D721Med (cell line): Measurements from ENCODE around the gene XBP1.
"Not testable (repeated sequence)": the region's sequence is repeated elsewhere in the genome, so short reads cannot be mapped to it uniquely, and the experiment has no call there.

Experiments used
- DNase-seq: peaks from one replicate; pipeline ENCODE4 v3.0.0; 2011; ENCODE audit warnings: low spot score; ENCODE audit not compliant: insufficient read length
- FAIRE-seq: peaks from 2 replicates; lab custom pipeline; 2011; peaks lifted over from hg19 to GRCh38; lab: Jason Lieb, UNC
- TF ChIP-seq, protein P1 (sequence below): IDR thresholded peaks from 2 replicates; pipeline ENCODE4 v1.5.1; 2012; ENCODE audit warnings: mild to moderate bottlenecking, control low read depth; ENCODE audit not compliant: insufficient read depth; ENCODE audit errors: missing control alignments

The XBP1 gene

DNA sequence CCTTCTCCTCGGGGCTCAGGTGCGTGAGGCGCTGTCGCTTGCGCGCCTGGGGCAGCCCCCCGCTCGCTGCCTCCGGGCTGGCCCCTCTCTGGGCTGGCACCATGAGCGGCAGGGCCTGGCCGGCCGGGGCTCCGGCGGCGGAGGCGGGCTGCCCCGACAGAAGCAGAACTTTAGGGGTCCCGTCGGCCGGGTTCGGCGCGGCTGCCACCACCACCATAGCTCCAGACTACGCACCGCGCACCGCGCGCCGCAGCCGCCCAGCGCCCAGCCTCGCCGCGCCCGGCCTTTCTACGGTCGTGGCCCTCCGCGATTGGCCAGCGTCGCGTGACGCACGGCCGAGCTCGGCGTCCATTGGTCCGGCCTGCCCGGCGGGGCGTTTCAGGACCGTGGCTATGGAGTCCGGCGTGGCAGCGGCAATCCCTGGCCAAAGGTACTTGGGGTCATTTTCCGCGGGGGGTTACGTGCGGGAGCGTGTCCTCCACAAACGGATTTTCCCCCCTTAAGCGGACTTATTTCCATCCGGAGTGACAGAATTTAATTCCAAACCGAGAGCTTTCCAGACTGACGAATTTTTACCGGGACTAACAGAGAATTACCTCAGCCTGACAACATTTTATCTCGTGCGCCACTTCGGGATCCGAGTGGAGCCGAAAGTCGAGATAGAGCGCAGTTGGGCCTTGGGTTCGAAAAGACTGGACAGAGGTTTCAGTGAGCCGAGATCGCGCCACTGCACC lies at the start of gene XBP1:
Gene XBP1, minus strand, starts transcription at position 262 of the 734 bp plus-strand sequence.
- FAIRE-seq (no peak), DNase-seq (peak; percentile 72)
- TF ChIP-seq, protein P1, sequence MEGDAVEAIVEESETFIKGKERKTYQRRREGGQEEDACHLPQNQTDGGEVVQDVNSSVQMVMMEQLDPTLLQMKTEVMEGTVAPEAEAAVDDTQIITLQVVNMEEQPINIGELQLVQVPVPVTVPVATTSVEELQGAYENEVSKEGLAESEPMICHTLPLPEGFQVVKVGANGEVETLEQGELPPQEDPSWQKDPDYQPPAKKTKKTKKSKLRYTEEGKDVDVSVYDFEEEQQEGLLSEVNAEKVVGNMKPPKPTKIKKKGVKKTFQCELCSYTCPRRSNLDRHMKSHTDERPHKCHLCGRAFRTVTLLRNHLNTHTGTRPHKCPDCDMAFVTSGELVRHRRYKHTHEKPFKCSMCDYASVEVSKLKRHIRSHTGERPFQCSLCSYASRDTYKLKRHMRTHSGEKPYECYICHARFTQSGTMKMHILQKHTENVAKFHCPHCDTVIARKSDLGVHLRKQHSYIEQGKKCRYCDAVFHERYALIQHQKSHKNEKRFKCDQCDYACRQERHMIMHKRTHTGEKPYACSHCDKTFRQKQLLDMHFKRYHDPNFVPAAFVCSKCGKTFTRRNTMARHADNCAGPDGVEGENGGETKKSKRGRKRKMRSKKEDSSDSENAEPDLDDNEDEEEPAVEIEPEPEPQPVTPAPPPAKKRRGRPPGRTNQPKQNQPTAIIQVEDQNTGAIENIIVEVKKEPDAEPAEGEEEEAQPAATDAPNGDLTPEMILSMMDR, result no peak

DNA sequence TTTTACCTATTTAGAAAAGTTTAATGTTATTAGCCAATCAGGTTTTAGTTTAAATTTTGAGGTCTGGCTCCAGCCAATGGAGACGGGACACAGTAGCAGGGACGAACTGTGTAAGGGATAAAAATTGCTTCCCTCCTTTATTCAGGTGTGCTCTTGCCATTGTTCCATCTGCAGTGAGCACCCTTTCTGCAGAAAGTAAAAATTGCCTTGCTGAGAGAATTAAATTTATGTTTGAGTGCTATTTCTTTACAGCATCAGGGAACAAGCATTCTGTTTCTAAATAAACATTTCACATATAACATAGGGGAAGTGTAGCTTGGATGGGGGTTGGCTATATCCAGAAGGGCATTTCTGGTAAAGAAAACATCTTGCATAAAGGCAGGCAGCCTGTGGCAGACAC lies 46.6 kb upstream of the XBP1 start:
- FAIRE-seq (no peak), DNase-seq (no peak)
- TF ChIP-seq, protein P1, result no peak

DNA sequence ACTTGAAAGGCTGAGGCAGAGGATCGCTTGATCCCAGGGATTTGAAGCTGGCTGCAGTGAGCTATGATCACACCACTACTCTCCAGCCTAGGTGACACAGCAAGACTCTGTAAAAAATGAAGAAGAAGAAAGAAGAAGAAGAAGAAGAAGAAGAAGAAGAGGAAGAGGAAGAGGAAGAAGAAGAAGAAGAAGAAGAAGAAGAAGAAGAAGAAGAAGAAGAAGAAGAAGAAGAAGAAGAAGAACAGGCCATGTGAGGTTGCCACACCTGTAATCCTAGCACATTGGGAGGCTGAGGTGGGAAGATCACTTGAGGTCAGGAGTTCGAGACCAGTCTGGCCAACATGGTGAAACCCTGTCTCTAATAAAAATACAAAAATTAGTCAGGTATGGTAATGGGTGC lies 43.9 kb upstream of the XBP1 start:
- DNase-seq, FAIRE-seq: not testable (repeated sequence)

DNA sequence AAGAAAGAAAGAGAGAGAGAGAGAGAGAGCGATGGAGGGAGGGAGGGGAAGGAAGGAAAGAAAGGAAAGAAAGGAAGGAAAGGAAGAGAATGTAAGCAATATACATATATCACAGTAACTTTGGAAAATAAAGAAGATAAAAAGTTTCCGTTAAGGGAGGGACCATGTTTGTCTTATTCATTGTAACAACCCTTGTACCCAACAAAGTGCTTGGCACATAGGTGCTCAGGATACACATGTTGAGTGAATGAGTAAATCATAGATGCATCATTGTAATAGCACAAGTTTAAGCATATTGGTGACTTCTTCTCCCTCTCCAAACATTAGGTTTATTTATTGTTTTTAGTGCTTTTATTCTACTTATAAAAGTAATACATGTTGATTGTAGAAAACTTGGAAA lies 43.3 kb upstream of the XBP1 start:
- TF ChIP-seq, protein P1, result no peak
- FAIRE-seq (no peak), DNase-seq (no peak)

DNA sequence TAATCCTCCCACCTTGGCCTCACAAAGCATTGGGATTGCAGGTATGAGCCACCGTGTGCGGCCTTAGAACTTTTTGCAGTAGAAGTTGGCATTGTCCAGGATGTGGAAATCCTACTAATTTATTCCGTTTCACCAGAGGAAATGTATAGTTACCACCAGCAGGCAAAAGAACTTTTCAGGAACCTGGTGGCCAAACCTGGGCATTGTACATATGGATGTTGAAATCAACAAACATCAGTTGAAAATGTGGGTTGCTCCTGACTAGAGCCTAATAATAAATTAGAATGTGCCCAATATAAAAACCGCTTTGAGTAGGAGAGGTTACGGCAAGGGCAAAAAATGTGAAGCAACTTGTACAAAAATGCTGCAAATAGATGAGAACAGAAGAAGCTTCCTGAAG lies 40.7 kb upstream of the XBP1 start:
- DNase-seq, result no peak
- TF ChIP-seq, protein P1, result no peak
- no peak for FAIRE-seq

DNA sequence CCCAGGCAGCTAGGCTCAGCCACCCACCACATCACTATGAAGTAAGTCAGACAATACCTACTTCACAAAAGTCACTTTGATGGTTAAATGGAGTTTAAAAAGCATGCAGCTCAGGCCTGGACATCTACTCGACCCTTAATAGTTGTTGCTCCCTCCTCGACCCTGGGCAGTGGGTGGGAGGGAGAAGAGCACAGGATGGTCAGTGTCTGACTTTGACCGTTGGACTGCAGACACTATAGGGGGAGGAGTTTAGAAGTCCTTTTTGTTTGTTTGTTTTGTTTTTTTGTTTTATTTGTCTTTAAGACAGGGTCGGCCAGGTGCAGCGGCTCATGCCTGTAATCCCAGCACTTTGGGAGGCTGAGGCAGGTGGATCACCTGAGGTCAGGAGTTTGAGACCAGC lies 38.6 kb upstream of the XBP1 start:
- FAIRE-seq (no peak), DNase-seq (no peak)
- TF ChIP-seq, protein P1, result no peak

DNA sequence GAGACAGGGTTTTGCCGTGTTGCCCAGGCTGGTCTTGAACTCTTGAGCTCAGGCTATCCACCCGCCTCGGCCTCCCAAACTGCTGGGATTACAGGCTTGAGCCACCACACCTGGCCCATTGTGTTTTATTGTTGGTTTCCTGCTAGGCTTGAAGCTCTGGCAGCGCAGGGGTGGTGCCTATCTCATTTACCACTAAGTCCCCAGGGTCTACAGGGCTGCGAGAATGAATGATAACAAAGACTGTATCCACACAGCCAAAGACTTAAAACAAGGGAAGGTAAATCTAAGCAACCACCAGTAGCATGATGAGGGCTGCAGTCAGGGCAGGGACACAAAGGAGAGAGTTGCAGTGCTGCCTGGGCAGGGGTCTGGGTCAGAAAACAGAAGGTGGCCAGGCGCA lies 37.3 kb upstream of the XBP1 start:
- DNase-seq (no peak), FAIRE-seq (no peak)
- TF ChIP-seq, protein P1, result no peak
